GM12874 (cell line): Measurements from ENCODE around the gene PJVK.
A peak's percentile ranks its signal among the peaks of the same experiment; 100 is the strongest.

Experiments
- CTCF ChIP-seq: IDR thresholded peaks from 2 replicates; pipeline ENCODE4 v1.5.1; 2011; ENCODE audit warnings: low read depth, mild to moderate bottlenecking, control low read depth, low read length, moderate library complexity; ENCODE audit not compliant: insufficient read depth

Gene PJVK

GRCh38 chr2:178478130-178478438 lies 26.9 kb downstream of the PJVK start:
- TF ChIP-seq CTCF = no peak

- TF ChIP-seq CTCF = peak; percentile 84
These were observed 27.5 kb downstream of the PJVK start, which contains the start of gene FKBP7 for GRCh38 chr2:178478439-178479274. TSS of gene FKBP7 (minus strand) at chr2:178478600. CDS start at chr2:178478499, 101 bp downstream.

GRCh38 chr2:178479275-178479616 lies 28.1 kb downstream of the PJVK start:
- TF ChIP-seq CTCF = no peak

GRCh38 chr2:178479758-178480226 lies 28.6 kb downstream of the PJVK start:
- no peak for TF ChIP-seq CTCF

GRCh38 chr2:178480227-178481181 lies 29.3 kb downstream of the PJVK start, which contains the start of gene PLEKHA3:
TSS of gene PLEKHA3 (plus strand) at chr2:178480457. CDS start at chr2:178480870, 413 bp downstream.
- TF ChIP-seq CTCF = no peak

- no peak for TF ChIP-seq CTCF
These were observed 31.3 kb downstream of the PJVK start for GRCh38 chr2:178482437-178482836.
